Measurements from ENCODE around the gene PTBP1. TPM values are rescaled to one million over a fixed set of nuclear protein-coding genes. Genes with fewer than 3 reads are reported as not detected.
A peak's percentile ranks its signal among the peaks of the same experiment; 100 is the strongest.

The PTBP1 gene

GRCh38 chr19:858868-859843 lies 61.9 kb downstream of the PTBP1 start, which contains the start of gene CFD:
CFD (plus strand) TSS chr19:859664; CDS start chr19:859690, 26 bp downstream.
- Histone ChIP-seq H3K56ac (ENCODE audit: low read length) (no peak within 1 kb of the TSS), H3K27me3 (ENCODE audit: insufficient read depth, low read length, poor library complexity) (peaks cover 6% of the 10 kb centered on the region), H2BK5ac (ENCODE audit: low read length) (no peak within 1 kb of the TSS), H2BK15ac (replicated peaks; ENCODE audit: low read depth) (no peak within 1 kb of the TSS), H2BK120ac (ENCODE audit: low read depth, low read length) (no peak within 1 kb of the TSS), H4K5ac (ENCODE audit: low read length) (no peak within 1 kb of the TSS), H3K9ac (ENCODE audit: low read length) (no peak within 1 kb of the TSS), H3K79me1 (ENCODE audit: low read length) (no peaks in the 10 kb centered on the region), H3K4me2 (ENCODE audit: low read length) (no peak within 1 kb of the TSS), H2AK5ac (ENCODE audit: low read length) (no peak within 1 kb of the TSS), H3K18ac (ENCODE audit: low read length) (no peak within 1 kb of the TSS), H3K27ac (ENCODE audit: low read depth, low read length) (no peak within 1 kb of the TSS), H3K4me3 (ENCODE audit: low read length) (no peak within 1 kb of the TSS), H3K4ac (ENCODE audit: low read depth, low read length) (no peak within 1 kb of the TSS), H3K23ac (ENCODE audit: low read length) (no peak within 1 kb of the TSS), H3K36me3 (ENCODE audit: control insufficient read depth, insufficient read depth, low read length) (no peaks in the 10 kb centered on the region), H4K8ac (ENCODE audit: low read depth, low read length) (no peak within 1 kb of the TSS), H3K4me1 (ENCODE audit: control insufficient read depth, low read depth, low read length) (no peaks in the 10 kb centered on the region), H3K79me2 (ENCODE audit: control insufficient read depth, insufficient read depth, low read length) (no peaks in the 10 kb centered on the region)
- no peak for DNase-seq
- WGBS (ENCODE audit: extremely low coverage, insufficient coverage, low lambda C conversion rate): no CpG with 5 or more reads among the region's 24 CpGs

GRCh38 chr19:861141-861755 lies 64.0 kb downstream of the PTBP1 start:
- H3K23ac ChIP-seq (ENCODE audit: low read length): no peak overlapping the region
- no peak overlapping the region for H4K8ac ChIP-seq (ENCODE audit: low read depth, low read length)
- no peak overlapping the region for H3K4me3 ChIP-seq (ENCODE audit: low read length)
- H3K4me2 ChIP-seq (ENCODE audit: low read length): no peak overlapping the region
- H3K27me3 ChIP-seq (ENCODE audit: insufficient read depth, low read length, poor library complexity): peaks cover 6% of the 10 kb centered on the region
- H3K18ac ChIP-seq (ENCODE audit: low read length): no peak overlapping the region
- peak overlapping the region; percentile 5 for H3K56ac ChIP-seq (ENCODE audit: low read length)
- no peak overlapping the region for H3K9ac ChIP-seq (ENCODE audit: low read length)
- no peak overlapping the region for H2BK15ac ChIP-seq (replicated peaks; ENCODE audit: low read depth)
- no peak overlapping the region for H4K5ac ChIP-seq (ENCODE audit: low read length)
- H3K4ac ChIP-seq (ENCODE audit: low read depth, low read length): no peak overlapping the region
- H3K4me1 ChIP-seq (ENCODE audit: control insufficient read depth, low read depth, low read length): no peaks in the 10 kb centered on the region
- DNase-seq: no peak
- no peak overlapping the region for H2AK5ac ChIP-seq (ENCODE audit: low read length)
- no peaks in the 10 kb centered on the region for H3K79me1 ChIP-seq (ENCODE audit: low read length)
- H2BK120ac ChIP-seq (ENCODE audit: low read depth, low read length): no peak overlapping the region
- no peak overlapping the region for H2BK5ac ChIP-seq (ENCODE audit: low read length)
- no peak overlapping the region for H3K27ac ChIP-seq (ENCODE audit: low read depth, low read length)
- WGBS (ENCODE audit: extremely low coverage, insufficient coverage, low lambda C conversion rate): no CpG with 5 or more reads among the region's 35 CpGs
- no peaks in the 10 kb centered on the region for H3K36me3 ChIP-seq (ENCODE audit: control insufficient read depth, insufficient read depth, low read length)
- no peaks in the 10 kb centered on the region for H3K79me2 ChIP-seq (ENCODE audit: control insufficient read depth, insufficient read depth, low read length)

Small RNA genes lying within 50 kb of the gene (small RNA-seq; reads per million reads assigned to genes)
- not detected for gene MIR3187 (ENCODE audit: insufficient read depth)
